A549 (cell line): ENCODE data around the gene STAT4. TPM values are rescaled to one million over a fixed set of nuclear protein-coding genes. Genes with fewer than 3 reads are reported as not detected.

Experiments
- ATAC-seq, 2 experiments: fragments of 200-7000 bp in 1 of 2; fragments of >200 bp in 1 of 2; cut with Nextera tagmentation in 1 of 2; cut with Tn5 transposase in 1 of 2; 3 replicates each; pipeline versions ENCODE4 v1.8.0 to v1.9.1; 2018 to 2020; ENCODE audit warnings: mild to moderate bottlenecking in 1 of 2, moderate library complexity in 1 of 2
- CTCF ChIA-PET: fragments of 300-600 bp; sonication (Branson Sonifier 250); formaldehyde crosslinking; extraction: SDS; loops from one replicate; lab custom pipeline; 2021; ENCODE audit warnings: antibody characterized with exemption, inconsistent platforms; lab: Yijun Ruan, JAX
- POLR2A ChIA-PET: fragments of 350-600 bp; formaldehyde crosslinking; extraction: SDS; loops from one replicate; lab custom pipeline; 2021; ENCODE audit warnings: antibody characterized with exemption, inconsistent platforms; lab: Yijun Ruan, JAX
- DNase-seq, 2 experiments: peaks; one replicate each; pipeline versions ENCODE4 v3.0.0 to v3.0.0-alpha.2; 2011 to 2016; ENCODE audit warnings: low read depth in 1 of 2, low spot score in 1 of 2
- FAIRE-seq: peaks from 2 replicates; lab custom pipeline; 2011; peaks lifted over from hg19 to GRCh38; lab: Jason Lieb, UNC
- H3K27ac ChIP-seq, 2 experiments: fragments of >200 bp; sonication (Bioruptor Twin); formaldehyde crosslinking; 3 replicates each; pipeline ENCODE4 v1.5.1; 2016 to 2017
- H3K4me1 ChIP-seq: fragments of >200 bp; sonication (Bioruptor Twin); formaldehyde crosslinking; 3 replicates; pipeline ENCODE4 v1.6.1; 2016
- H3K4me2 ChIP-seq: fragments of >200 bp; sonication (Bioruptor Twin); formaldehyde crosslinking; 3 replicates; pipeline ENCODE4 v1.6.1; 2016
- H3K4me3 ChIP-seq: fragments of >200 bp; sonication (Bioruptor Twin); formaldehyde crosslinking; 3 replicates; pipeline ENCODE4 v1.5.1; 2016
- H3K9me3 ChIP-seq: fragments of >200 bp; sonication (Bioruptor Twin); formaldehyde crosslinking; 3 replicates; pipeline ENCODE4 v1.6.1; 2016
- BHLHE40 ChIP-seq: IDR thresholded peaks from 2 replicates; pipeline ENCODE4 v1.6.1; 2012; ENCODE audit warnings: low read depth, low read length, inconsistent platforms
- CTCF ChIP-seq: fragments of >200 bp; sonication (Bioruptor Twin); formaldehyde crosslinking; IDR thresholded peaks from 3 replicates; pipeline ENCODE4 v1.5.1; 2016
- EHMT2 ChIP-seq: fragments of 200-600 bp; sonication (generic); IDR thresholded peaks from 2 replicates; pipeline ENCODE4 v1.6.1; 2016; ENCODE audit warnings: antibody characterized with exemption, low read depth, mild to moderate bottlenecking, moderate library complexity
- ELK1 ChIP-seq: fragments of 150-350 bp; IDR thresholded peaks from 2 replicates; pipeline ENCODE4 v1.6.1; 2014; ENCODE audit warnings: low read depth, mild to moderate bottlenecking, low read length
- FOSL2 ChIP-seq, 2 experiments: fragments of 450-650 bp in 1 of 2; fragments of >200 bp in 1 of 2; sonication (Bioruptor Twin) in 1 of 2; formaldehyde crosslinking; IDR thresholded peaks; 2 replicates each; pipeline versions ENCODE4 v1.5.0 to v1.6.1; 2016 to 2020; ENCODE audit warnings: mild to moderate bottlenecking in 1 of 2, moderate library complexity in 1 of 2
- HOXA7 ChIP-seq: fragments of 250-450 bp; sonication (Bioruptor Pico); IDR thresholded peaks from 2 replicates; pipeline ENCODE4 v1.5.0; 2020; ENCODE audit warnings: mild to moderate bottlenecking, moderate library complexity
- HOXB5 ChIP-seq: fragments of 250-450 bp; sonication (Bioruptor Pico); IDR thresholded peaks from 2 replicates; pipeline ENCODE4 v1.5.0; 2020; ENCODE audit warnings: mild to moderate bottlenecking, moderate library complexity
- KDM1A ChIP-seq: fragments of 200-600 bp; sonication (generic); IDR thresholded peaks from 2 replicates; pipeline ENCODE4 v1.6.1; 2016; ENCODE audit warnings: low read depth, mild to moderate bottlenecking
- MYC ChIP-seq: IDR thresholded peaks from 2 replicates; pipeline ENCODE4 v1.6.1; 2012; ENCODE audit warnings: mild to moderate bottlenecking, inconsistent platforms, low read length, improper control_type of control experiment, borderline replicate concordance
- PHF8 ChIP-seq: fragments of 200-600 bp; sonication (generic); IDR thresholded peaks from 2 replicates; pipeline ENCODE4 v1.6.1; 2016; ENCODE audit warnings: low read depth, mild to moderate bottlenecking, antibody characterized with exemption, moderate library complexity, borderline replicate concordance
- POLR2AphosphoS2 ChIP-seq: conservative IDR thresholded peaks from 2 replicates; pipeline ENCODE4 v1.6.1; 2012; ENCODE audit warnings: low read length, improper control_type of control experiment, inconsistent platforms
- RAD21 ChIP-seq, 2 experiments: fragments of >200 bp in 1 of 2; sonication (Bioruptor Twin) in 1 of 2; formaldehyde crosslinking in 1 of 2; IDR thresholded peaks in 1 of 2; conservative IDR thresholded peaks in 1 of 2; 2 replicates in 1 of 2; 3 replicates in 1 of 2; pipeline ENCODE4 v1.6.1; 2012 to 2018; ENCODE audit warnings: inconsistent platforms in 1 of 2
- RARB ChIP-seq: fragments of 250-450 bp; sonication (Bioruptor Pico); IDR thresholded peaks from 2 replicates; pipeline ENCODE4 v1.8.0; 2021; ENCODE audit warnings: mild to moderate bottlenecking, moderate library complexity
- RCOR1 ChIP-seq: fragments of 150-350 bp; IDR thresholded peaks from 2 replicates; pipeline ENCODE4 v1.6.1; 2014; ENCODE audit warnings: antibody characterized with exemption, low read length, low read depth
- RNF2 ChIP-seq: fragments of 200-600 bp; sonication (generic); IDR thresholded peaks from 2 replicates; pipeline ENCODE4 v1.6.1; 2016; ENCODE audit warnings: low read depth, mild to moderate bottlenecking, antibody characterized with exemption, moderate library complexity, borderline replicate concordance
- SMC3 ChIP-seq: fragments of >200 bp; sonication (Bioruptor Twin); formaldehyde crosslinking; IDR thresholded peaks from 3 replicates; pipeline ENCODE4 v1.6.1; 2018; ENCODE audit warnings: inconsistent platforms
- TFCP2L1 ChIP-seq: fragments of 250-450 bp; sonication (Bioruptor Pico); IDR thresholded peaks from 2 replicates; pipeline ENCODE4 v1.5.0; 2021; ENCODE audit warnings: mild to moderate bottlenecking
- TP53 ChIP-seq: fragments of 250-450 bp; sonication (Bioruptor Pico); IDR thresholded peaks from 2 replicates; pipeline ENCODE4 v1.5.0; 2021; ENCODE audit warnings: mild to moderate bottlenecking, moderate library complexity
- ZC3H11A ChIP-seq: fragments of 450-650 bp; IDR thresholded peaks from 2 replicates; pipeline ENCODE4 v1.6.1; 2014; ENCODE audit warnings: antibody characterized with exemption, mild to moderate bottlenecking
- WGBS: methylation state at CpG from one replicate; pipeline ENCODE4 v1.1.6; 2017; ENCODE audit errors: missing lambda C conversion rate; 5-methylcytosine and 5-hydroxymethylcytosine counted together
- polyA plus RNA-seq, 4 experiments: library from polyadenylated mRNA; depleted of rRNA in 3 of 4; stranded (reverse); fragments of >200 nt; fragmentation: RNase III in 1 of 4; extraction: RNeasy Plus Mini Kit Qiagen cat#74134 plus additional on column Dnase treatment in 1 of 4; gene quantifications; 2 replicates in 3 of 4; 3 replicates in 1 of 4; pipeline ENCODE4 v1.2.3, GENCODE V29; 2011 to 2017
- TF ChIP-seq, protein P1 (sequence below): IDR thresholded peaks from 2 replicates; pipeline ENCODE4 v1.6.1; 2012; ENCODE audit warnings: low read depth, borderline replicate concordance

Gene STAT4
- polyA plus RNA-seq, 2 of the 4 experiments (the other 2 are of a cell fraction): 11.6 to 34.4 TPM

DNA sequence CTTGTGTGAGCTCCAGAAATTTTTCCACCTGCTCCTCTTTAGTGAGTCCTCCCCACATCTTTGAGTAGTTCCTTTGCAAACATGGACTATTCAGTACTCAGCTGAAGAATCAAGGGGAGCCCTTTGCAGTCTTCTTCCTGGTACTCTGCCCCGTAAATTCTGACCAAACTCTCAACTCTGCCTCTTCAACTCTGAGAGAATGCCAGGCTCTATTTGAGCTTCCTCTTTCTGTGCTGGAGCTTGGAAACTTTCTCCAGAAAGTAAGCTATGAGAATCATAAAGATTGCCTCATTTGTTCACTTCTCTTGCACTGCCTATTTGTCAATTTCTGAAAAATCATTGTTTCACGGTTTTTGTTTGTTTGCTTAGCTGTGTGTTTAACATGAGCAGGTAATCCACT is 7.4 kb upstream of the STAT4 start:
- no peak overlapping the region for H3K4me3 ChIP-seq
- H3K4me1 ChIP-seq: peaks cover 19% of the 10 kb centered on the region; the same call in 2 of the 3 replicates
- H3K27ac ChIP-seq: 0 out of 6 replicates have a peak overlapping the region, but pooled peaks of 1 of the 2 experiments have one; percentile 29
- DNase-seq: no peak
- H3K4me2 ChIP-seq: no peak overlapping the region
- no peak for ATAC-seq
- TF ChIP-seq POLR2AphosphoS2 (no peak), ELK1 (no peak), EHMT2 (no peak), KDM1A (no peak), MYC (no peak), RNF2 (no peak), RARB (CRISPR knock-in tag) (no peak), TFCP2L1 (CRISPR knock-in tag) (no peak), ZC3H11A (no peak), HOXB5 (CRISPR knock-in tag) (no peak), HOXA7 (CRISPR knock-in tag) (no peak), FOSL2 (IDR thresholded peaks at IDR 0.05) (no peak), FOSL2 (CRISPR knock-in tag; IDR thresholded peaks at IDR 0.05) (no peak), TP53 (CRISPR knock-in tag) (no peak), BHLHE40 (no peak), PHF8 (no peak), RCOR1 (no peak)
- TF ChIP-seq, protein P1, sequence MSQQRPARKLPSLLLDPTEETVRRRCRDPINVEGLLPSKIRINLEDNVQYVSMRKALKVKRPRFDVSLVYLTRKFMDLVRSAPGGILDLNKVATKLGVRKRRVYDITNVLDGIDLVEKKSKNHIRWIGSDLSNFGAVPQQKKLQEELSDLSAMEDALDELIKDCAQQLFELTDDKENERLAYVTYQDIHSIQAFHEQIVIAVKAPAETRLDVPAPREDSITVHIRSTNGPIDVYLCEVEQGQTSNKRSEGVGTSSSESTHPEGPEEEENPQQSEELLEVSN: no peak
- no peak for FAIRE-seq
- ChIA-PET POLR2A (interaction anchor here (0.6 kb wide), 1 partner anchor 110 kb away, joined by 3 read pairs; no protein-coding TSS in a partner anchor), CTCF (interaction anchor here (1.6 to 6.0 kb wide), 3 partner anchors 8 to 343 kb away, joined by 3 to 47 read pairs (median 42); no protein-coding TSS in a partner anchor)
- no peaks in the 10 kb centered on the region for H3K9me3 ChIP-seq
- WGBS: 54% methylated on average over 2 of the region's 2 CpGs

GRCh38 chr2:191155608-191156071 is 4.8 kb upstream of the STAT4 start:
- TF ChIP-seq SMC3: peak; percentile 75
- TF ChIP-seq CTCF: peak; percentile 60
- TF ChIP-seq RAD21 (conservative IDR thresholded peaks at IDR 0.05 in 1 of 2, IDR thresholded peaks at IDR 0.05 in 1 of 2): peak; percentile 65 to 70
- no peak for TF ChIP-seq POLR2AphosphoS2
- DNase-seq (peak; percentile 35 to 68), FAIRE-seq (peak; percentile 56), ATAC-seq (peak; percentile 66 to 72; a peak in 5 of 6 replicates)
- peaks cover 29% of the 10 kb centered on the region; the same call in 2 of the 3 replicates for H3K4me1 ChIP-seq
- peak overlapping the region; percentile 24; the same call in 1 of the 3 replicates for H3K4me2 ChIP-seq
- 4% methylated on average over 1 of the region's 1 CpG for WGBS
- peak overlapping the region; percentile 33 to 64; a peak in 4 of 6 replicates for H3K27ac ChIP-seq
- ChIA-PET CTCF (interaction anchor here (0.7 to 4.2 kb wide), 27 partner anchors 10 to 376 kb away, joined by 3 to 97 read pairs (median 4); no protein-coding TSS in a partner anchor), POLR2A (interaction anchor here (0.7 to 1.0 kb wide), 2 partner anchors 103 to 136 kb away, joined by 3 to 4 read pairs; no protein-coding TSS in a partner anchor)
- H3K9me3 ChIP-seq: no peaks in the 10 kb centered on the region
- no peak overlapping the region for H3K4me3 ChIP-seq
